Measurements from ENCODE around the gene CPEB2. TPM values are rescaled to one million over a fixed set of nuclear protein-coding genes. Genes with fewer than 3 reads are reported as not detected.

The CPEB2 gene
- total and polyA plus RNA-seq, 2 of the 8 experiments (the other 6 are each of a cell fraction or from before 2014, with no cell fraction given), result 0.39 to 1.9 TPM

GRCh38 chr4:14990484-14990883 is 11.8 kb upstream of the CPEB2 start:
- no peak for FAIRE-seq
- TF ChIP-seq ATF2 (IDR thresholded peaks at IDR 0.05; ENCODE audit: low read length) (no peak), RXRA (IDR thresholded peaks at IDR 0.05; ENCODE audit: insufficient read depth, low read depth, low read length) (no peak), SIN3A (conservative IDR thresholded peaks at IDR 0.05 in 1 of 2, IDR thresholded peaks at IDR 0.05 in 1 of 2; ENCODE audit: low read depth in 1 of 2, low read length in 2 of 2) (no peak), RAD21 (IDR thresholded peaks at IDR 0.05 in 1 of 2, conservative IDR thresholded peaks at IDR 0.05 in 1 of 2; ENCODE audit: low read depth in 2 of 2, low read length in 2 of 2) (no peak), JUN (IDR thresholded peaks at IDR 0.05; ENCODE audit: low read depth, low read length) (no peak), SP1 (IDR thresholded peaks at IDR 0.05; ENCODE audit: low read depth, low read length) (no peak), CTBP2 (IDR thresholded peaks at IDR 0.05; ENCODE audit: borderline replicate concordance, insufficient read depth, insufficient read length, low read length) (no peak), TEAD4 (IDR thresholded peaks at IDR 0.05; ENCODE audit: low read depth, low read length) (no peak), SIRT6 (IDR thresholded peaks at IDR 0.05; ENCODE audit: low read length) (no peak), POU5F1 (IDR thresholded peaks at IDR 0.05; ENCODE audit: low read depth, low read length) (no peak), NANOG (IDR thresholded peaks at IDR 0.05; ENCODE audit: insufficient read depth, low read depth, low read length, poor library complexity, severe bottlenecking) (no peak), POLR2AphosphoS5 (IDR thresholded peaks at IDR 0.05; ENCODE audit: low read depth, low read length) (no peak), POLR2A (IDR thresholded peaks at IDR 0.05; ENCODE audit: control extremely low read depth in 1 of 2, low read depth in 2 of 2, low read length in 2 of 2) (no peak)

More at GRCh38 chr4:14990484-14990883, 11.8 kb upstream of the CPEB2 start:
- H2BK5ac ChIP-seq (ENCODE audit: low read depth, low read length), result no peak overlapping the region
- H3K9me3 ChIP-seq (ENCODE audit: insufficient read depth in 2 of 2, low read depth in 1 of 2, low read length in 1 of 2), result no peaks in the 10 kb centered on the region
- no peaks in the 10 kb centered on the region for H3K36me3 ChIP-seq (ENCODE audit: control insufficient read depth in 2 of 4, insufficient read depth in 4 of 4, low read length in 3 of 4)
- H3K4me1 ChIP-seq (replicated peaks in 1 of 4; ENCODE audit: control insufficient read depth in 3 of 4, insufficient read depth in 4 of 4, low read length in 3 of 4), result peaks cover 0 to 4% (median 1%) of the 10 kb centered on the region in 4 experiments; a peak in 2 of 7 replicates
- H3K23ac ChIP-seq (ENCODE audit: insufficient read length), result no peak overlapping the region
- no peak overlapping the region for H3K56ac ChIP-seq (replicated peaks; ENCODE audit: insufficient read length, low read depth, low read length)
- H3K4me3 ChIP-seq (ENCODE audit: extremely low read depth in 1 of 4, insufficient read depth in 2 of 4, low read depth in 3 of 4, low read length in 4 of 4), result no peak overlapping the region
- no peaks in the 10 kb centered on the region for H4K20me1 ChIP-seq (replicated peaks in 1 of 2; ENCODE audit: control insufficient read depth in 1 of 2, insufficient read depth in 2 of 2, low read length in 2 of 2)
- no peak overlapping the region for H2BK20ac ChIP-seq (ENCODE audit: low read length)
- H4K91ac ChIP-seq (replicated peaks; ENCODE audit: insufficient read length, low read length), result no peak overlapping the region
- no peak overlapping the region for H3K27ac ChIP-seq (ENCODE audit: low read depth, low read length)
- H2BK12ac ChIP-seq (ENCODE audit: low read depth, low read length), result no peak overlapping the region
- H3K79me2 ChIP-seq (ENCODE audit: control insufficient read depth in 1 of 2, insufficient read depth in 2 of 2, low read length in 2 of 2), result no peaks in the 10 kb centered on the region
- H2BK120ac ChIP-seq (replicated peaks; ENCODE audit: low read depth, low read length), result no peak overlapping the region
- H3K9ac ChIP-seq (replicated peaks in 1 of 4; ENCODE audit: extremely low read depth in 1 of 4, low read depth in 3 of 4, low read length in 3 of 4), result no peak overlapping the region
- H2AK5ac ChIP-seq (ENCODE audit: low read depth, low read length), result no peak overlapping the region
- ChIA-PET CTCF (ENCODE audit: partially characterized antibody) (interaction anchor here (1.2 kb wide), 1 partner anchor 149 kb away, joined by 3 read pairs; no protein-coding TSS in a partner anchor), POLR2A (ENCODE audit: partially characterized antibody) (no interaction called here)
- H4K8ac ChIP-seq (ENCODE audit: extremely low read depth, insufficient read depth, low read length), result no peak overlapping the region
- no peak overlapping the region for H3K14ac ChIP-seq (ENCODE audit: insufficient read length)
- H2BK15ac ChIP-seq (ENCODE audit: low read length), result no peak overlapping the region
- H4K5ac ChIP-seq (ENCODE audit: insufficient read length, low read depth, low read length), result no peak overlapping the region
- H3K4me2 ChIP-seq (ENCODE audit: insufficient read depth in 1 of 2, low read depth in 2 of 2, low read length in 2 of 2), result no peak overlapping the region
- no peaks in the 10 kb centered on the region for H3K23me2 ChIP-seq (ENCODE audit: low read depth, low read length)
- no peaks in the 10 kb centered on the region for H3K27me3 ChIP-seq (replicated peaks in 1 of 4; ENCODE audit: control insufficient read depth in 3 of 4, extremely low read depth in 1 of 4, insufficient read depth in 3 of 4, low read length in 3 of 4)
- H2AFZ ChIP-seq (ENCODE audit: low read length), result no peak overlapping the region
- no peak for DNase-seq (ENCODE audit: low read depth in 1 of 2, low spot score in 2 of 2)
- no peaks in the 10 kb centered on the region for H3K79me1 ChIP-seq (ENCODE audit: low read depth, low read length)
- 100% methylated on average over 1 of the region's 1 CpG; no CpG with 5 or more reads in 1 of the 2 experiments for WGBS, 2 experiments (ENCODE audit: extremely low coverage in 1 of 2, insufficient coverage in 1 of 2, insufficient read length in 1 of 2, insufficient replicate concordance in 2 of 2, low coverage in 1 of 2, low lambda C conversion rate in 2 of 2, missing lambda C conversion rate in 1 of 2)
- no peak overlapping the region for H3K4ac ChIP-seq (replicated peaks; ENCODE audit: insufficient read length, low read depth, low read length)
- no peak overlapping the region for H3K18ac ChIP-seq (ENCODE audit: extremely low read depth, low read length)

Measured in H1 (cell line).